Effector memory CD8-positive, alpha-beta T cell (primary cell): Measurements from ENCODE around the gene DCAF5.
"Not testable (repeated sequence)": the region's sequence is repeated elsewhere in the genome, so short reads cannot be mapped to it uniquely, and the experiment has no call there.

Experiments used
- ATAC-seq: fragments of 150-1000 bp; cut with Tn5 transposase; replicated peaks from 2 replicates; pipeline ENCODE4 v1.10.0; 2021; ENCODE audit warnings: mild to moderate bottlenecking, moderate library complexity
- DNase-seq, 3 experiments: peaks; one replicate each; pipeline ENCODE4 v3.0.0; 2021
- H3K27ac Mint-ChIP-seq, 2 donors: one replicate each; pipeline ENCODE4 v1.8.0; 2022; ENCODE audit warnings: mild to moderate bottlenecking in 2 of 2, mixed read lengths in 2 of 2, moderate library complexity in 2 of 2
- H3K27me3 Mint-ChIP-seq, 2 donors: one replicate each; pipeline ENCODE4 v1.8.0; 2022; ENCODE audit warnings: mixed read lengths in 2 of 2
- H3K36me3 Mint-ChIP-seq: one replicate; pipeline ENCODE4 v1.8.0; 2022; ENCODE audit warnings: mild to moderate bottlenecking, moderate library complexity, mixed read lengths; ENCODE audit not compliant: insufficient read depth
- H3K4me1 Mint-ChIP-seq, 2 donors: one replicate each; pipeline ENCODE4 v1.8.0; 2022; ENCODE audit warnings: low read depth in 2 of 2, mixed read lengths in 2 of 2
- H3K4me3 Mint-ChIP-seq, 2 donors: one replicate each; pipeline ENCODE4 v1.8.0; 2022; ENCODE audit warnings: mild to moderate bottlenecking in 2 of 2, mixed read lengths in 2 of 2, moderate library complexity in 2 of 2
- H3K9me3 Mint-ChIP-seq, 2 donors: one replicate each; pipeline ENCODE4 v1.8.0; 2022; ENCODE audit warnings: mixed read lengths in 2 of 2

The DCAF5 gene

DNA sequence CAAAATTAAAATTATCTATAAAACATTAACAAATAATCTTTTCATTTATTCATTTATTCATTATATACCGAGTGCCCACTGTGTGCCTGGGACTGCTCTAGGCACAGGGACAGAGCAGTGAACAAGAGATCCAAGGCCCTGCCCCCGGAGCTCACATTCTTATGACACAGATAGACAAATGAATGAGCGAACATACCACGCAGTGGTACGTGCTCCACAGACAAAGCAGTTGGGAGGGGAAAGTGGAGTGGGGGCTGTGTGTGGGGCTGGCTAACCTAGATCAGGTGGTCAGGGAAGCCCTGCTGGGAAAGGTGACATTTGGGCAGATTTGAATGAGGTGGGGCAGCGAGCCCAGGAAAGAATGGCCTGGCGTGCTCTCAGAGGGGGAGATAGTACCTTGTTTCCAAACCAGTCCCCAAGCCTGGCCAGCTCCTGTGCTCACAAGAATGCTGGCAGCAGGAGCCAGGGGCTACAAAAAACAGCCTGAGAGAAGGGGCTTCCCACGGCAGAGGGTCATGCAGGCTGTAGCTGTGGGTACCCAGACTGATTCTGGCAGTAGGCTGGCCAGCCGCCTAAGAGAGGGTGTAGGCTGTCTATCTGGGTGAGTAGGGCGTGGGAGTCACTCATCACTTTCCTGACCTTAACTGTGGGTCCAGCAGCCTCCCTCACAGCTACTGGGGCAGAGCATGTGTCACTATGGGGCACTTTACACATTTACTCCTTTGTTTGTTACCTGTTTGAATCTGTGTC is 116.0 kb downstream of the DCAF5 start:
- Mint-ChIP-seq H3K36me3 (no peaks in the 10 kb centered on the region), H3K27me3 (peaks cover 33 to 58% of the 10 kb centered on the region in 2 donors), H3K4me1 (no peaks in the 10 kb centered on the region), H3K27ac (no peak overlapping the region), H3K9me3 (no peaks in the 10 kb centered on the region), H3K4me3 (no peak overlapping the region)
- no peak for DNase-seq
- ATAC-seq, result no peak

DNA sequence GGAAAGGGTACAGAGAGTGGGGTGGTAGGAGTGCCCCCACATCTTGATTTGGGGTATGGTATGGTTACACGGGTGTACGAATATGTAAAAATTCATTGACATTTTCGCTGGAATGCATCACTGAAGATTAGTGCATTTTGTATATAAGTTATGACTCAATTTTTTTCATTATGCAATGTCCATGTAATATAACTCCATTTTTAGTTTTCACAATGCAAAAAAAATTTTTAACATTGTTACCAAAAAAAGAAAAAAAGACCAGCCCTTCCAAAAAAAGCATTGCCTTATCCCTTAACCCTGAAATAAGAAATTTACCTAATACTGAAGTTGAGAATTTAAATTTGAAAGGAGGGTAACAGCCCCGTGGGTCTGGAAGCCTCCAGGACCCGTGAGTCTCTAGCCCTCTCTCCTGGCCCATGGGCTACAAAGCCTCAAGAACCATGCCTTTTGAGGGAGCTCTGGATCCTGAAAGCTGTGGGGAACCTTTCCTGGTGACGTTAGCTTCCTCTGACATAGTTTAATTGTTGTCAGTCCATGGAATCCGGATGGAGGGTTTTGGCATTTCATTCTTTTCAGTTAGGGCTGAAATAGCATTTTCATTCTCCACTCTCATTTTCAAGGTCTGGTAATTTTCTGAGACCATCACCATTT is 118.2 kb downstream of the DCAF5 start:
- DNase-seq (no peak), ATAC-seq (no peak)
- H3K4me3 Mint-ChIP-seq, result no peak overlapping the region
- no peak overlapping the region for H3K27ac Mint-ChIP-seq
- H3K4me1 Mint-ChIP-seq, result no peaks in the 10 kb centered on the region
- H3K27me3 Mint-ChIP-seq, result peaks cover 33 to 57% of the 10 kb centered on the region in 2 donors
- no peaks in the 10 kb centered on the region for H3K36me3 Mint-ChIP-seq
- no peaks in the 10 kb centered on the region for H3K9me3 Mint-ChIP-seq

DNA sequence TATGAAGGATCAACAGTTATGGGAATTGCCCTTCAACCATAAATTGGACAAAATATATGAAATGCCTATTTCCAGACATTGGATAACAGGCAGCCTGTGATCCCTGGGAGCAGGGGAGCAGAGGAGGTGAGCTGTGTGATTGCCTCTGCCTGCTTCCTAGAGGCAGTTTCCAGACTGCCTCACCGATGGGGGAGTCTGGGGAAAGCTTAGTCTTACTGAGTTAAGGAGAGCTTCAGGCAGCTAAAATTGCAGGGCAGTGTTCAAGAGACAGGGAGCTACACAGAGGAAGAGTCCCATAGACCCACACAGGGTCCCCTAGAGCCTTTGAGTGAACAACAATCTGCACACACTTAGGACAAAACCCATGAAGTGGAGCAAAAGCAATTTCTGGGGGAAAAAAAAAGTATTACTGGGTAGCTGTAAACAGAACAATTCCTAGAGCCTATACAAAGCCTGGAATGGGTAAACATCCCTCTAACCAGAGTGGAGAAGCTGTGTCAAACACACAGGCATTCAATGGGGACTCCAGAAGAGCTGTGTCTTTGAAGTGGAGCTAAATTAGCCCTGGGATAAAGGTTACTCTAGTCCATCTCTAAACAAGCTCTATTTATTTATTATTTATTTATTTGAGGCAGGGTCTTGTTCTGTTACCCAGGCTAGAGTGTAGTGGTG is 125.5 kb downstream of the DCAF5 start:
- H3K27ac Mint-ChIP-seq, result no peak overlapping the region

DNA sequence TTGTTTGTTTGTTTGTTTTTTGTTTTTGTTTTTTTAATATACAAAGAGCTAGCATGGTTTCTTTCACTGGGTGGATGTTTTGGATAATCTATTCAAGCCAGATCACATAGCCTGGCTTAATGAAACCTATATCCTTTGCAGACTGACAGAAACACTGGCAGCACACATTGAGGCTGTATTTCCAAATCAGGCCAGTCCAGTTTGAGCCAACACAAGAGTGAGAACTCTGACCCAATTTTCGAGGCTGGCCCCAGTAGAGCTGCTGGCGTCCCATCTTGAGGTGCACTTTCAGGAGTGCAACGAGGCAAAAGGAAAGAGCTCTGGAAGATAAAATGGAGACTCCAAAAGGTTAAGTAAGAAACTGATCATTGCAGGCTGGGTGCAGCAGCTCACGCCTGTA is 129.9 kb downstream of the DCAF5 start:
- Mint-ChIP-seq H3K4me3 (no peak overlapping the region), H3K27me3 (peaks cover 21 to 35% of the 10 kb centered on the region in 2 donors), H3K4me1 (no peaks in the 10 kb centered on the region), H3K36me3 (no peaks in the 10 kb centered on the region), H3K27ac (no peak overlapping the region), H3K9me3 (no peaks in the 10 kb centered on the region)
- no peak for ATAC-seq
- no peak for DNase-seq

More for the DNA sequence above, 125.5 kb downstream of the DCAF5 start:
- no peak overlapping the region for H3K4me3 Mint-ChIP-seq
- ATAC-seq (no peak), DNase-seq (no peak)
- peaks cover 21 to 31% of the 10 kb centered on the region in 2 donors for H3K27me3 Mint-ChIP-seq
- no peaks in the 10 kb centered on the region for H3K36me3 Mint-ChIP-seq
- no peaks in the 10 kb centered on the region for H3K9me3 Mint-ChIP-seq
- no peaks in the 10 kb centered on the region for H3K4me1 Mint-ChIP-seq

DNA sequence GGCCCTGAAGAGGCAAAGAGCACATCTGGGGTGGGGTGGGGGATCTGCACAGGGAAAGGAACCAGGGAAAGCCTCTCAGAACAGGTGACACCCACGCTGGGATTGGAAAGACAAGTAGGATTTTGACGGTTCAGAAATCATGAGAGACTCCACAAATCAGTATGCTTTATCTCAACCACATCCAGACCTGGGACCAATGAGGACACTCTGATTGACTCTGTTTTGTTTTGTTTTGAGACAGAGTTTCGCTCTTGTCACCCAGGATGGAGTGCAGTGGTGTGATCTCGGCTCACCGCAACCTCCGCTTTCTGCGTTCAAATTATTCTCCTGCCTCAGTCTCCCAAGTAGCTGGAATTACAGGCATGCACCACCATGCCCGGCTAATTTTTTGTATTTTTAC is 130.8 kb downstream of the DCAF5 start:
- not testable (repeated sequence) for H3K27ac Mint-ChIP-seq, H3K36me3 Mint-ChIP-seq, H3K4me1 Mint-ChIP-seq, H3K4me3 Mint-ChIP-seq, DNase-seq, H3K9me3 Mint-ChIP-seq, ATAC-seq
- peaks cover 17 to 30% of the 10 kb centered on the region in 2 donors for H3K27me3 Mint-ChIP-seq

DNA sequence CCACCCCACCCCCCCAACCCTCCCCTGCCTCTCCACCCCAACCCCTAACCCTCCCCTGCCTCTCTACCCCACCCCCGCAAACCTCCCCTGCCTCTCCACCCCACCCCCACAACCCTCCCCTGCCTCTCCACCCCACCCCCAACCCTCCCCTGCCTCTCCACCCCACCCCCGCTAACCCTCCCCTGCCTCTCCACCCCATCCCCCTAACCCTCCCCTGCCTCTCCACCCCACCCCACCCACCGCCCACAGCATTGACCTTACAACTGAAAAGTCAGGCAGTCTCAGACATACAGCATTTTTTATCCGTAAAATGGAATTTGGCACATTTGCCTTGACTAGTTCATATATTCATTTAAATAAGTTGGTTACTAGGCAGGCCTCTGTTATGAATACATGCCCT is 135.2 kb downstream of the DCAF5 start:
- ATAC-seq (no peak), DNase-seq (no peak)
- Mint-ChIP-seq H3K4me3 (no peak overlapping the region), H3K4me1 (no peaks in the 10 kb centered on the region), H3K9me3 (no peaks in the 10 kb centered on the region), H3K27me3 (peaks cover 0 to 13% of the 10 kb centered on the region in 2 donors), H3K36me3 (no peaks in the 10 kb centered on the region), H3K27ac (no peak overlapping the region)

DNA sequence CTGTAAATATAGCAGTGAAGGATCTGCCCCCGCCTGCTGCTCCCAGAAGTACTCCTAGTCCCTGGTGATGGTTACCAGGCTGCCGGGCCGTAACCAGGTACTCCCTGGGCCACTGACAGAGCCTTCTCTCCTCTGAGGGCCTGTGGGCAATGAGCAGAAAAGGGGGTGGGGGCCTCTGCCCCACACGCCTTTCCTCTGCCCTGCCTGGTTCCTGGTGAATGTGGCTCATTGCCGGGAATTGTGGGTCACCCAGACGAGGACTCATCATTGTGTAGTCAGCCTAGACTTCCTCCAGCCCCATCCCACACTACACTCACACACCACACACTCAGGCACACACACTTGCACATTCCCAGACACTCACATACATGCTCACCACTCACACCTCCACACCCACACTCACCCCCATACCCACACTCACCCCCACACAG is 138.1 kb downstream of the DCAF5 start:
- DNase-seq (no peak), ATAC-seq (no peak)
- H3K27me3 Mint-ChIP-seq, result no peaks in the 10 kb centered on the region
- H3K9me3 Mint-ChIP-seq, result no peaks in the 10 kb centered on the region
- no peaks in the 10 kb centered on the region for H3K36me3 Mint-ChIP-seq
- no peaks in the 10 kb centered on the region for H3K4me1 Mint-ChIP-seq
- H3K27ac Mint-ChIP-seq, result no peak overlapping the region
- no peak overlapping the region for H3K4me3 Mint-ChIP-seq

DNA sequence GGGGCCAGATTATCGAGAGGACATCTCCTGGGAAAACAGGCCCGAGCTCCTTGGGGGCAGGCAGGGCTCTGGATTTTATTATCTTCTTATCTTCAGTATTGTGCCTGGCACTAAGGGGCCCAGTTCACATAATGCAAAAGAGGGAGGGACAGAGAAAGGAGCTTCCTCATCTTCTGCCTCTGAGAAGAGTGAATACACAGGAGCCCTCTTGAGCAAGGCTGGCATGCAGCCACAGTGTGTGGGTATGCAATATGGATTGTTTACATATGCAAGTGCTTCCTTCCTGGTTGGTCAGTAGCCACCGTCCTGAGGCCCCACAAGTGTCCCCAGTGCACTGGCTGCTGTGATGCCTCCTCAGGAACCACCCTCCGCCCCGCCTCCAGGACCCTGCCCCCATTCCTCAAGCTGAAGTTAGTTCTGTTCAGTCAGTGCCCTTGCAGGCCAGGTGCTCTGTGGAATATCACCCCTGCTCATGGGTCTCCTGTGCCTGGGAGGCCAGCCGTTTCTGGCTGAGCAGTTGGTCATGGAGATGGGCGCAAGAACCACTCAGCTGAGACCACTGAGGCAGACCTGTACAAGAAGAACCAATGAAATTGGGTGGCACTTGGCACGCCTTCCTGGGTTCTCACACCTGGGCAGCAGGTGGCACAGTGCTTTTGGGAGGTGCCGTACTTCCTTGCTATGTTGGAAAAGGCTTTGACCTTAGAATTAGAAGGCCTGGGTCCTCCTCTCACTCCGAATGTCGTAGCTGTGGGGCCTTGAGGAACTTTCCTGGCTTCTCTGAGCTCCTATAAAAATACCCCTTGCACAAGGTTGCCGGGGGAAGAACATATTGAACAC is 138.8 kb downstream of the DCAF5 start:
- H3K27ac Mint-ChIP-seq, result no peak overlapping the region
- H3K4me1 Mint-ChIP-seq, result no peaks in the 10 kb centered on the region
- H3K36me3 Mint-ChIP-seq, result no peaks in the 10 kb centered on the region
- no peaks in the 10 kb centered on the region for H3K9me3 Mint-ChIP-seq
- peak; percentile 26 for ATAC-seq
- no peak overlapping the region for H3K4me3 Mint-ChIP-seq
- no peak for DNase-seq
- H3K27me3 Mint-ChIP-seq, result no peaks in the 10 kb centered on the region

DNA sequence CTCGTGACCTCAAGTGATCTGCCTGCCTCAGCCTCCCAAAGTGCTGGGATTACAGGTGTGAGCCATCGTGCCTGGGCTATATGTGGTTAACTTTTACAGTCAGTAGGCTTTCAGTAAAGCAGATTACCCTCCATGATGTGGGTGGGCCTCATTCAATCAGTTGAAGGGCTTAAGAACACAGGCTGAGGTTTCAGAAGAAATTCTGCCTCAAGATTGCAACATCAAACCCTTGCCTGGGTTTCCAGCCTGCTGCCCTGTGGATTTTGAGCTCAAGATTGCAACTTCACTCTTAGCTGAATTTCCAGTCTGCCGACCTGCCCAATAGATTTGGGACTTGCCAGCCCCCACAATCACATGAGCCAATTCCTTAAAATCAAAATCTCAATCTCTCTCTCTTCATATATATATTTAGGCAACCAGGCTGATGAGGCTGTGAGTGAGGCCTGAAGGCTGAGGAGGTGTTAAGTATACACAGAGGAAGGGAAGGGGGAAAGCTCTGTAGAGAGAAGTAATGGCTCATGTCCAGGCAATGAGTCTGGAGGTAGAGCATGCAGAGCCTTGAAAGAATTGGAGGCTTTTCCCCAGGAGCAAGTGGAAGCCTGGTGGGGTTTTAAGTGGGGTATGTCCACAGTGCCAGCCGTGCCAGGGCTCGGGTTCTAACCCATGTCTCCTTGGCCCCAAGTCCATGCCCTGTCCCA is 140.5 kb downstream of the DCAF5 start:
- no peak overlapping the region for H3K4me3 Mint-ChIP-seq
- no peaks in the 10 kb centered on the region for H3K36me3 Mint-ChIP-seq
- no peaks in the 10 kb centered on the region for H3K4me1 Mint-ChIP-seq
- no peaks in the 10 kb centered on the region for H3K27me3 Mint-ChIP-seq
- H3K27ac Mint-ChIP-seq, result no peak overlapping the region
- no peaks in the 10 kb centered on the region for H3K9me3 Mint-ChIP-seq
- ATAC-seq, result no peak
- no peak for DNase-seq

DNA sequence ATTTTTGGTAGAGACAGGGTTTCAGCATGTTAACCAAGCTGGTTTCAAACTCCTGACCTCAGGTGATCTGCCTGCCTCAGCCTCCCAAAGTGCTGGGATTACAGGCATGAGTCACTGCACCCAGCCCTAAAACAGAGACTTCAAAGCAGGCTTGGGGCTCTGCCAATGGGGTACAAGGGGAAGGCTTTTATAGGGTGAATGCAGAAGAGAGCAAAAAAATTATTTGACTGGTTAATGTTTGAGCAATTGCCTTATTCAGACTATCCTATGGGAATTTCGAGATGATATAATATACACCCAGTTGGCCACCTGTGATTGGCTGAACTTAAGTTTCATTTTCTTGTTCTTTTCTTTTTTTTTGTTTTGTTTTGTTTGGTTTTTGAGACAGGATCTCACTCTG is 142.3 kb downstream of the DCAF5 start:
- Mint-ChIP-seq H3K4me1 (no peaks in the 10 kb centered on the region), H3K9me3 (no peaks in the 10 kb centered on the region), H3K27ac (no peak overlapping the region), H3K4me3 (no peak overlapping the region), H3K27me3 (peaks cover 0 to 4% of the 10 kb centered on the region in 2 donors), H3K36me3 (no peaks in the 10 kb centered on the region)
- ATAC-seq, result no peak
- DNase-seq, result no peak

DNA sequence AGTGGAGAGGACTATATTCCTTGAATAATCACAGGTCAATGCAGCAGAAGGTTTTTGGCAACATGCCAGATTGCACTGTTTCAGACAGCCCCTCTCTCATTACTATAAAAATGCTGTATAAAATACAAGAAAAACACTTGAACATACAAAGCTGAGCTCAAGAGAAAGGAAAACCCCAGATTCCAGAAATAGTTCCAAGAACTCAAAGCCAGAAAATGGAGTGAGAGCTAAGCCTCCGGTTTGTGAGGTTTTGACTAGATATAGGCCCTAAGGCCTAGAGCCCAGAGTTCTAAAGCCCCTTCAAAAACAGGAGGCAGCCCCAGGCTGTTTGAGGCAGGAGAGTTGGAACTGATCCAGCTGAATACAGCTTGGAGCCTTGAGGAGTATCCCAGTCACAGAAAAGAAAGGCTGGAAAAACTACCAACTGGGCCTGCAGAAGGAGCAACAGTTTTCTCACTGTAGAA is 144.5 kb downstream of the DCAF5 start:
- peaks cover 7 to 26% of the 10 kb centered on the region in 2 donors for H3K27me3 Mint-ChIP-seq
- H3K27ac Mint-ChIP-seq, result no peak overlapping the region
- H3K36me3 Mint-ChIP-seq, result peaks cover under 1% of the 10 kb centered on the region
- H3K9me3 Mint-ChIP-seq, result no peaks in the 10 kb centered on the region
- no peak overlapping the region for H3K4me3 Mint-ChIP-seq
- ATAC-seq (no peak), DNase-seq (no peak)
- no peaks in the 10 kb centered on the region for H3K4me1 Mint-ChIP-seq

DNA sequence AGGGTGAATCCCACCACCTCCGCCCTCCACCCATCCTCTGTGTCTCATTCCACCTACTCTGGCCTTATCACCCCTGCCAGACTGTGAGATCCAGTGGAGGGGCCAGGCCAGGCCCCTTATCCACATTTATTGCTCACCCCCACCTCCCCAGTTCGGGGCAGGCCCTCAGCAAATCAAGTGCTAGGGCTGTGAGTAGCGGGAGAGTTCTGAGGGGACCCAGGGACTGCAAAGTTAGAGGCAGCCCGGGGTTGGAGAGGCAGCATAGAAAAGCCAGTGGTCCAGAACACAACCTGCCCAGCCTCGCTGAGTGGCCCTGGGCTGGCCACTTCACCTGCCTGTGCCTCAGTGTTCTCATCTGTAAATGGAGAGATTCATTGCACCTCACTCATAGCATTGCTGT is 146.6 kb downstream of the DCAF5 start:
- no peak for ATAC-seq

More for the DNA sequence above, 146.6 kb downstream of the DCAF5 start:
- Mint-ChIP-seq H3K36me3 (peaks cover 3% of the 10 kb centered on the region), H3K4me3 (no peak overlapping the region), H3K9me3 (no peaks in the 10 kb centered on the region), H3K4me1 (no peaks in the 10 kb centered on the region), H3K27me3 (peaks cover 13 to 37% of the 10 kb centered on the region in 2 donors), H3K27ac (no peak overlapping the region)
- DNase-seq, result no peak
